GM18951 (cell line): Measurements from ENCODE around the gene THAP10.
"Not testable (repeated sequence)": the region's sequence is repeated elsewhere in the genome, so short reads cannot be mapped to it uniquely, and the experiment has no call there.

Source experiments
- POLR2A ChIP-seq: IDR thresholded peaks from 4 replicates; pipeline ENCODE4 v1.6.1; 2011; ENCODE audit warnings: mild to moderate bottlenecking; ENCODE audit not compliant: insufficient read length, insufficient read depth; ENCODE audit errors: extremely low read depth
- in situ Hi-C: fragments of 300-500 bp; cut with MboI; formaldehyde crosslinking; loops from one replicate; pipeline ENCODE4 v1.12.0; 2022; ENCODE audit warnings: low sequenced_read_pairs, mixed read lengths, inconsistent platforms; ENCODE audit not compliant: unreplicated experiment

The THAP10 gene

DNA sequence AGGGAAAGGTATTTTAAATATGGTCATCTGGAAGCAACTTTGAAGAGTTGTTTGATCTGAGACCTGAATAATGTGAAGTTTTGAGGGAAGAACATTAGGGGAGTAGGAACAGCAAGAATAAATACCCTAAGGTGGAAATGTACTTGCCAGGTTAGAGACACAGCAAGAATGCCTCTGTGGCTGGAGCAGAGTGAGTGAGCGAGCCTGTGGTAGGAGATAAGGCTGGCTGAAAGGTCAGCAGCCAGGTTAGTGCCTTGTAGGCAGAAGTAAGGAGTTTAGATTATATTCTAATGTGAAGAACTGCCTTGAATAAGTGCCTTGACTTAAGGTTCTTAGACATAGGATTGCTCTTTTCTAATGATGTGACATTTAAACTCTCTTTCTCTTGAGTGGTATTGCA is 18.7 kb upstream of the THAP10 start:
- TF ChIP-seq POLR2A, result no peak
- in situ Hi-C loops, result no loop called here

DNA sequence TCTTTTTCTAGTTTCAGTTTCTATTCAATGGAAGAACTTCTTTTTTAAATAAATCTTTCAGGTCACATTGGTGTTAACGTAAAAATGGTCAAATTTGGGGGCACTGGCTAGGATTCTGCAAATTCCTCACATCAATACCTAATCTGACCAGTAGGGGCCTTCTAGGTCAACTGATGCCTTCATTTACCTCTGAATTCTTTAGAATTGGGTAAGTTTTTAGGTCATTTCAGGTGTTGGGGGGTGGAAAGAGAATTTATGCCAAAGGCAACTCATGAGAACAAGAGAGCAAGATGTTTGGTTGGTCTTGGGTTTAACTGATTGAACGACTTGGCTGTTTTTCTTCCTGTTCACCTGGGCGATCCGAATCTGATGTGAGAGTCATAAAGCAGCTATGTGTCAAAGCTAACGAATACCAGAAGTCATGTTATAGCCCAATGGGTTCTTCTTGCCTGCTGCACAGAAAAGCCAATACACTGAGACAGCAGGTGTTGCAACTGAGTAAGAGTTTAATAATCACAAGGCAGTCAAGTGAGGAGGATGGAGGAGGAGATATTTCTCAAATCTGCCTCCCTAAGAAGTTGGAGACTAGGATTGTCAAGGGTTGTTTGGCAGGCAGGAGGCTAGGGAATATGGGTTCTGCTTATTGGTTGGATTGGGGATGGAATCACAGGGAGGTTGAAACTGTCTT is 15.7 kb upstream of the THAP10 start:
- no peak for TF ChIP-seq POLR2A
- in situ Hi-C loops, result no loop called here

DNA sequence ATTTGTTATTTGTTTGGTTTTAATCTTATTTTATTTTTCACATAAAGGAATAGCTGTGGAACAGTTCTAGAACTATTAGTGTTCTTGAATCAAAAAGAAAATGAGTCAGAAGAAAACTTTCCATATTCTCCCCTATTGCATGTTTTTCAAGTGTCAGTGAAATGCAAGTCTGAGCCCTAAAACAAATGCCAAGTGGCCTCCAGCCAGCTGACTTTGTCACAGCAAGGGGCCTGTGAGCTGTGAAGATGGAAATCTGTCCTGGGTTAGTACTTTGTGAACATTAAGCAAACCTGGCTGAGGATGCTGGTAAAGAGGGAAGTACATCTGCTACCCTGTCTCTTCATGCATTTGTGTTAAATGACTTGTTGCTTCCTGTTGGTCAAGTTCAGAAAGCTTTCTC is 14.6 kb upstream of the THAP10 start:
- in situ Hi-C loops, result no loop called here
- no peak for TF ChIP-seq POLR2A

DNA sequence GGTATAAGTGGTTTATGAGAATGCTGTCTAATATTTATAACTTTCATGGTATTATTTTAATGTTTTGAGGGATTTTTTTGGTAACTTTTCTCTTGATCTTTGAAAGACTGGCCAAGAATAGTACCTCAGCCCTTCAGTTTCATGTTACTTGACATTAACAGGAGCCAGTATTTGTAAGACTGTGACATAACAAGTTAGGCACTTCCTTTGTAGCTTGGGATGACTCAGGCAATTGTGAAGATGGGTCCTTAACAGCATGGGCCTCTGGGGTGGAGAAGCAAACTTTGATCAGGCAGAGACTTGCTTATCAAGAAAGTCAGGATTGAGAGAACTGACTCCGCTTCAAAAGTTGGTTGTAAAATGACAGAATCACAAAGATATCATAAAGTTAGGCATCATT is 9.9 kb upstream of the THAP10 start:
- in situ Hi-C loops, result no loop called here
- no peak for TF ChIP-seq POLR2A

DNA sequence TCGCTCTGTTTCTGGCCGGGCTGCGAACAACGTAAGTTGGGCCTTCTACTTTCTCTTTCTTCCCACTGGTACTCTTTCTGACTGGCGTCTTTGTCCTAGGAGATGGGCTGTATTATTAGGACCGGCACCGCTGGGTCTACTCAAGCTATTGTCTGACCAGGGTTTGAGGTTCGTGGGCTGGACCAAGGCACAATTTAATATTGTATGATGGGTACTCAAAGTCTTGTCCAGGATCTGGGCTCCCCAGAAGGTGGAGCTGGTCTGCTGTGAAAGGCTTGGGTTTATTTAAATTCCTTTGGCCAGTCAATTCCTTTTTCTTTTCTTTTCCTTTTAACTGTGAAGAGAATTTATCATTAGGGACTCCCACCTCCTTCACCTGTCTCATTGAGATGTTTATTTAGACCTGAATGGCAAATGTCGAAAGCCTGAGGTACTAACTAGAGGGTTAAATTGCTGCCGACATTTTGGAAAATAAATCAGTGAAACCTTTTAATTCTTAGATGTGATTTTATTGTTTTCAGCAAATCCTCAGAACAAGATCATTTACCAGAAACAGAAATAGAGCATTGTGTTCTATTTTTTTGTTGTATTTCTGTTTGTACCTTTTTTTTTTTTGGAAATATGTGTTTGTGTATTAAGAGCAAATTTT is 803 bp upstream of the THAP10 start:
- no peak for TF ChIP-seq POLR2A
- in situ Hi-C loops, result no loop called here

DNA sequence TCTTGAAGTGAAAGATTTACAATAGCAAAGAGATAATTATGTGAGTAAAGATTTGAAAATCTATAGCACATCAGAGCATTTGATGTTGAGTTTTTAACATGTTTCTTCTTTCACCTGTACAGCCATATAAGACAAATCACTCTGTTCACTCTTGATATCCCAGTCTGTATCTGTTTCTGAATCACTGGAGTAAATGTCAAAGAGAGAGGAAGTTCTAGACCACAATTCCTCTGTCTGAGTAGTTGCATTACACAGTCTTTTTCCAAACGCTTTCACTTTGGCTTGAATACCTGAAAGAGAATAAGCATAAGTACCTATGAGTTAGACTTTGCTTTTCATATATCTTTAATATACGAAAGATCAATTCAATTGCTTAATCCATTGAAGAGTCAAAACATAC is 9.9 kb downstream of the THAP10 start:
- TF ChIP-seq POLR2A, result no peak
- in situ Hi-C loops, result no loop called here

DNA sequence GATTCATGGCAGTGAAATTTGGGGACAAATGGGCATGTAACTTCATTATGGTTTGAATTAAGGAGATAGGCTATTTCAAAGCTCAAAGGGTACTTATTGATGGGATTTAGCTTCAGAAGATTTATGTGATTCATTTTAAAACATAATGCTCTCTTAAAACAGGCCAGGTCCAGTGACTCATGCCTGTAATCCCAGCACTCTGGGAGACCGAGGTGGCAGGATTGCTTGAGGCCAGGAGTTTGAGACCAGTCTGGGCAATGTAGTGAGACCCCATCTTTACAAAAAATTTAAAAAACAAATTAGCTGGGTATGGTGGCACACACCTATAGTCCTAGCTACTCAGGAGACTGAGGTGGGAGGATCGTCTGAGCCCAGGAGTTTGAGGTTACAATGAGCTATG is 11.5 kb downstream of the THAP10 start:
- TF ChIP-seq POLR2A, result no peak
- in situ Hi-C loops, result no loop called here

DNA sequence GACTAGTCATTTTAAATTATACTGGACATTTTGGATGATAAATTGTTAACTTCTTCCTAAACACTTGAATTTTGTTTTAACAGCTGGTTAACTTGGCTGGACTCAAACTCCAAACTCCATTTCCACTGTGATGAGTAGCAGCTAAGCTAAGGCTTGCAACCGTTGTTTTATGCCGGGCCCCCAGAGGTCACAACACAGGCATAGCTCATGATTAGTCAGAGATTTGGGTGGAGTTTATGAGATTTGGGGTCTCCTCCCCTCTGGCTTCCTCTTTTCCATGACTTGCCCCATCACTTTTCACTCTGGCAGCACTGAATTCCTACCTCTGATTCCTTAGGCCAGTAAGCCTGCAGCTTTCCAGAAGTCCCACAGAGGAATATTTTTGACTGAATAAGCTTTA is 12.8 kb downstream of the THAP10 start:
- in situ Hi-C loops, result no loop called here
- TF ChIP-seq POLR2A, result no peak

DNA sequence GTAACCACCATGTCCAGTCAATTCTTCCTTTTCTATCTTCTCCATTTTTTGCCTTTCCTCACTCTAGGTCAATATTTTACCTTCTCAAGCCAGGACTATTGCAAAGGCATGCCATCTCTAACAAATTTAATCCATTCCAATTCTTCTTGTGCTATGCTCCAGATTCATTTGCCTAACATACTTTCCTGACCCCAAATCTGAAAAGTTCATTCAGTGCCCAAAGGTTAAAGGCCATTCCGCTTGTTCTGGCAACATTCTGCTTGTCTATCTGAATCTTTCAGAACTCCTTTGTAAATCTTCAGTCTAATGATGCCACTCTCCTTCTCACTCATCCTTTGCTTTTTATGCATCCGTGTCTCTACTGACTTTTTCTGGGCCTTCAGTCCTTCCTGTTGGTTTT is 15.6 kb downstream of the THAP10 start:
- TF ChIP-seq POLR2A, result no peak
- in situ Hi-C loops, result no loop called here

DNA sequence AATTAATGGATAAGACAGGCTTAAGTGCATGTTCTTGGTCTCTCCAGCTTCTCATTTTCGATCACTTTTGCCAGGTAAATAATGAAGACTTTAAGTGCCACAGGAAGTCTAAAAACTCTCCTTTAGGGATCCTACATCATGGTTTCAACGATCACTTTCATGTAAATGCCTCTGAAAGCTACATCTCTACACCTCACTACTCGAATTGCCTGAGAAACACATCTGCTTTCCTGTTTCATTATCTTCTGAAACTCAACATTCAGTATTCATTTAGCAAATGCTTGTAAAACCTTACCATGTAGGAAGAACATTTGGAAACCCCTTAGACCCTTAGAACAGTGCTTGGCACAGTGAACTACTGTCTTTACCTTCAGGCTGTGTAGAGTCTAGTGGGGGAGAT is 16.2 kb downstream of the THAP10 start:
- in situ Hi-C loops, result no loop called here
- no peak for TF ChIP-seq POLR2A

DNA sequence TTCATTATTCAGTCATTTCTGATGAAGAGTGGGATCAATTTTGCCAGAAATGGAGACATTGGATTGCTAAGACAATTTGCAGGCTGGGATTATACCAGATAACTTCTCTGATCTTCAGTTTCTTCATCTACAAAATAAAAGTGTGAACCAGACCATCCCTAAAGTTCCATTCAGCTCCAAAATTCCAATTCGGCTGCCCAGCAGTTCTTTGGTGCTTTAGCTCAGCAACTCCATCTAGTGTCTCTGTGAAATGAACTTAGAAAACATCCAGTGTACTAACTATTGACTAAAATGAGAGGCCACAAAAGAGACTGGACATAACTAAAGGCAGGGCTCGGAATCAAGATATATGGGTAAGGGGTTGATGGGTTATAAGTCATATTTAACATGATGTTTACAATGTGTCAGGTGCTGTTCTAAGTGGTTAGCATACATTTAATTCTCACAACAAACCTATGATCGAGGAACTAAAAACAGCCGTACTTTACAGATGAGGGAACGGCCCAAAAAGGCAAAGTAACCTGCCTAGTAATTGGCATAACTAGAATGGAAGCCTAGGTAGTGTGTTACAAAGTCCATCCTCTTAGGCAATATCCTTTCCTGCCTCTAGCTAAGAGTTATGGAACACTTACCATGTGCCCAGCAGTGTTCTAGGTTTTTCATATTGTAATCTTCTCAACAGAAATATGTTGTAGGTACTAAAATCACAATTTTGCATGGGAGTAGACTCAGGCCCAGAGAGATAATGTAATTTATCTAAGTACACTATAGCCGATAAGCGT is 17.0 kb downstream of the THAP10 start:
- in situ Hi-C loops, result no loop called here
- TF ChIP-seq POLR2A, result no peak

DNA sequence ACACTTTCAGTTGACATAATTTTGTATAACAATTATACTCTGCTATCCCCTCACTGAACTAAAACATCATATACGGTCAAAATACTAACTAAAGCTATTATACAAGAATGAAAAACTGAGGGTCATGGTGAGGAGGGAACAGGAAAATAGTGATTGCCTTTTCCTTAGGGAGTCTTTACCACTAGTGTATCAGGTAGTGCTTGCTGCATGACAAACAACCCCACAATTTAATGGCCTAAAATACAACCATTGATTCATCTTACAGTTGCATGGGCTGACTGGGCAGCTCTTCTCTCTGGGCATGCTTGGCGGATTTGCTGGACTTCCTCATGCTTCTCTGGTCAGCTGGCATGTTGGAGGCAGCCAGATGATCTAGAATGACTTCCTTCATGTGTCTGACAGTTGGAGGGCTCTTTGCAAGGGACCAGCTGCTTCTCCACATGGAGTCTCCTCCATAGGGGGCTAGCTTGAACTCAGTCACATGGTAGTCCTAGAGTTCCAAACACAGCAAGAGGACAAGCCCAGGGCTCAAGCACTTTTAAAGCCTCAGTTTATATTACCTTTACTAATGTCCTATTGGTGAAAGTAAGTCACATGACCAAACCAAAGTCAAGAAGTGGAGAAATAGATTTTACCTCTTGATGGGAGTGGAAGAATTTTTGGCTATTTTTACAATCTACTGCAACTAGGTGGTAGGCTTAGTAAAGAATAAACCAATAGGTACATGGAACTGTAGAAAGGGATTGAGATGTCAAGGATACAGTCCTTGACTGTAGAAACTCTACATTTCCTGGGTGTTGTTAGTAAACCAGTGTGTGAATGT is 18.8 kb downstream of the THAP10 start:
- in situ Hi-C loops, result no loop called here
- no peak for TF ChIP-seq POLR2A

DNA sequence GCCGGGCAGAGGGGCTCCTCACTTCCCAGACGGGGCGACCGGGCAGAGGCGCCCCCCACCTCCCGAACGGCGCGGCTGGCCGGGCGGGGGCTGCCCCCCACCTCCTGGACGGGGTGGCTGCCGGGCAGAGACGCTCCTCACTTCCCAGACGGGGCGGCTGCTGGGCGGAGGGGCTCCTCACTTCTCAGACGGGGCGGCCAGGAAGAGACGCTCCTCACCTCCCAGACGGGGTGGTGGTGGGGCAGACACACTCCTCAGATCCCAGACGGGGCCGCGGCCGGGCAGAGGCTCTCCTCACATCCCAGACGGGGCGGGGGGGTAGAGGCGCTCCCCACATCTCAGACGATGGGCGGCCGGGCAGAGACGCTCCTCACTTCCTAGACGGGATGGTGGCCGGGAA is 20.7 kb downstream of the THAP10 start:
- in situ Hi-C loops, result not testable (repeated sequence)

DNA sequence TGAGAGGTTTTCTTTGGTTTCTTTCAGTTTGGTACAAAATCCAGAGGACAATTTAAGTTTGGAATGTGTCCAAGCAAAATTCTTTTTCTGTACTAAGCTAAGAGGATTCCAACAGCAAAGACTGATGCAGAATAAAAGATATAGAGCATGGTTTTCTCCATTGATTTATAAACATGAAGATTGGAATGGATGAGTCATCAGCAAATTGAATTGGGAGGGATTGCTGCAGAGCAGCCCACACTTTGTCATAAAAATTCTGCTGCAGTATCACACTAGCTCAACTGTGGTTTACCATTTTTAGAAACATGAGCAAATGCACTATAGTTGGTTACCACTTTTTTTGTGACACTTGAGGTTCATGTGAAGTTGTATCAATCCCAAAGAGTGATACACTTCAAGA is 22.2 kb downstream of the THAP10 start:
- in situ Hi-C loops, result no loop called here
- TF ChIP-seq POLR2A, result no peak

DNA sequence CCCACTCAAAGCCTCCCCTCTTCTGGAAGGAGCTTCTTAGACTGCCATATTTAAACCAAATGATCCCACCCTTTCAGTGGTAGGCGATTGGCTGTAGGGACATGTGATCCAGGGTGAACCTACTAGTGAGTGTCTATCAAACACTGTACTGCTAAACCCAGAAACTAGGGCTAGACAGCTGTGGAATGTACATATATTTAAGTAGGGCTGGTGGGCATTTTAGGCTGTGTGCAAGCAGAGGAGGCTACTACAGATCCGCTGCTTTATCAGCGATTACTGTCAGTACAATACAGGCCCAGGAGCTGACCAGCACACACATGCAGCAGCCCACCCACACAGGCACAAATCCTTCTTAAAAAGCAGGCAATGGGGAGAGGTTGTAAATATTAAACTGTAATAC is 22.9 kb downstream of the THAP10 start:
- no peak for TF ChIP-seq POLR2A

More for the DNA sequence above, 22.9 kb downstream of the THAP10 start:
- in situ Hi-C loops, result no loop called here
